Esophagus squamous epithelium (tissue), 5 donors: ENCODE data around the gene MN1. TPM values are rescaled to one million over a fixed set of nuclear protein-coding genes. Genes with fewer than 3 reads are reported as not detected.
A peak's percentile ranks its signal among the peaks of the same experiment; 100 is the strongest.

Experiments
- DNase-seq: peaks from one replicate; lab custom pipeline; 2025; lab: John Stamatoyannopoulos, UW
- H3K27ac ChIP-seq, 4 donors: fragments of 200-600 bp; sonication (generic); one replicate each; pipeline ENCODE4 v1.5.1; 2016 to 2019; ENCODE audit warnings: mild to moderate bottlenecking in 1 of 4
- H3K27me3 ChIP-seq, 4 donors: fragments of 200-600 bp; sonication (generic); 1 replicate in 3 of 4; 2 replicates in 1 of 4; pipeline versions ENCODE4 v1.5.1 to v1.6.0; 2017 to 2021; ENCODE audit warnings: antibody characterized with exemption in 1 of 4
- H3K36me3 ChIP-seq, 3 donors: fragments of 200-600 bp; sonication (generic); one replicate each; pipeline ENCODE4 v1.5.1; 2016 to 2019
- H3K4me1 ChIP-seq, 3 donors: fragments of 200-600 bp; sonication (generic); one replicate each; pipeline ENCODE4 v1.5.1; 2017 to 2019
- H3K4me3 ChIP-seq, 4 donors: fragments of 200-600 bp; sonication (generic); 1 replicate in 3 of 4; 2 replicates in 1 of 4; pipeline ENCODE4 v1.5.1; 2016 to 2019; ENCODE audit warnings: mild to moderate bottlenecking in 2 of 4, moderate library complexity in 1 of 4
- H3K9me3 ChIP-seq, 3 donors: fragments of 200-600 bp; sonication (generic); one replicate each; pipeline ENCODE4 v1.5.1; 2016 to 2019
- POLR2A ChIP-seq, 4 donors: fragments of 450-650 bp; IDR thresholded peaks; one replicate each; pipeline ENCODE4 v1.6.1; 2017; ENCODE audit warnings: antibody characterized with exemption in 4 of 4, mild to moderate bottlenecking in 4 of 4, moderate library complexity in 3 of 4
- WGBS, 2 donors: methylation state at CpG; one replicate each; pipeline ENCODE4 v1.1.5; 2018; 5-methylcytosine and 5-hydroxymethylcytosine counted together
- intact Hi-C: fragments of 100-400 bp; cut with DNase I; formaldehyde crosslinking; loops from one replicate; pipeline ENCODE4 v1.15.0; 2022
- total RNA-seq, 4 donors: library from RNA; depleted of rRNA; stranded (reverse); fragments of >200 nt; gene quantifications; one replicate each; pipeline ENCODE4 v1.1.0, GENCODE V29; 2016
- TF ChIP-seq, protein P1 (sequence below), 6 experiments: fragments of 450-650 bp in 4 of 6; fragments of 200-600 bp in 2 of 6; sonication (generic) in 2 of 6; IDR thresholded peaks; one replicate each; pipeline ENCODE4 v1.5.1; 2016 to 2019; ENCODE audit warnings: antibody characterized with exemption in 6 of 6, mild to moderate bottlenecking in 4 of 6, moderate library complexity in 4 of 6
- donor health status: DM: yes; HTN: yes; CAD: no.

The MN1 gene
- total RNA-seq, 4 donors from 2014 or later = 2.0 to 6.9 (median 3.1) TPM

DNA sequence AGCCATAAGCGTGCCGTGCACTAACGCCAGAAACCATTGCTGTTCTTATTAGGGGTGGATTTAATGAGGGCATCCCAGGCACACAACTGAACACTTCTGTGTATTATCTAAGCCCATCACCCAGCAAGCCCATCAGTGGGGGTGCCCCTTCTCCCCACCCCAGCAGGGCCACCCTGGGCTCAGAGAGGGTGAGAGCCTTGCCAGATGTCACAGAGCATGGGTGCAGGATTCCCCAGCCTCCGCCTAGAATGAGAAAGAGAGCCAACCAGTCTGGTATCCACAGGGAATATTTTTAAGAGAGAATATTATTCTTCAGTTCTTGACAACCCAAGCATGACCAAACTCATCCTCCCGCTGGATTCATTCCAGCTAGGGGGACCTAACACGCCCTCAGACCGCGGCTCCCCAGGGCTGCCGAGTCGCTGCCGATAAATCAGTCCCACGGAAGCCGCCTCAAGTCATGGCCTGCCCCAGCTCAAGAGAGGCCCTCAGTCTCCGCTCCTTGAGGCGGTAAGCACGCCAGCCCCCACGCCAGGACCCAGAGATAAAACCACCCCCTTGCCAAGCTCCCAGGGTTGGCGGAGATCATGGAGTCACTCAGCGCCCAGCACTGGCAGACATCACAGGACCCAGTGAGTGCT is 47.2 kb downstream of the MN1 start:
- WGBS, 2 donors = 26 to 57% methylated on average over 7 to 9 of the region's 19 CpGs

DNA sequence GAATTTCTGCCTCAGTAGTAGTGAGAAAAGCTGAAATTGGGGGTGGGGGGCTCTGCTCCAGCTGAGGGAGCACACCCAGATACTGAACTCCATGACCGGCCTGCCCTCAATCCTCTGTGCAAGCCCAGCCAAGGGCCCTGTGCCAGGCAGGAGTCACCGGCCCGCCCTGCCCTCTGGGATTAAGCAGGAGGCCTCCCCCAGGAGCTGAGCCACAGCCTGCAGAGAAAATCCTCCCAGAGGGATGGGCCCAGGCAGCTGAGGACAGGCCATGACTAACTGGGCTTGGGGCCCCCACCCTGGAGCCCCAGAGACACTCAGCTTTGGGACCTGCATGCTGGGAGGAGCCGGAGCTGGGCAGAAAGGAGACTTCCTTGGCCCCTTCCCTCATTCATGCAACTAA is 48.8 kb downstream of the MN1 start:
- intact Hi-C loops = no loop called here
- peaks cover 22 to 100% (median 50%) of the 10 kb centered on the region in 3 donors for H3K4me1 ChIP-seq
- peak overlapping the region; percentile 24 to 88 (median 69) for H3K27ac ChIP-seq
- H3K9me3 ChIP-seq = no peaks in the 10 kb centered on the region
- no peak for DNase-seq
- TF ChIP-seq, protein P1, sequence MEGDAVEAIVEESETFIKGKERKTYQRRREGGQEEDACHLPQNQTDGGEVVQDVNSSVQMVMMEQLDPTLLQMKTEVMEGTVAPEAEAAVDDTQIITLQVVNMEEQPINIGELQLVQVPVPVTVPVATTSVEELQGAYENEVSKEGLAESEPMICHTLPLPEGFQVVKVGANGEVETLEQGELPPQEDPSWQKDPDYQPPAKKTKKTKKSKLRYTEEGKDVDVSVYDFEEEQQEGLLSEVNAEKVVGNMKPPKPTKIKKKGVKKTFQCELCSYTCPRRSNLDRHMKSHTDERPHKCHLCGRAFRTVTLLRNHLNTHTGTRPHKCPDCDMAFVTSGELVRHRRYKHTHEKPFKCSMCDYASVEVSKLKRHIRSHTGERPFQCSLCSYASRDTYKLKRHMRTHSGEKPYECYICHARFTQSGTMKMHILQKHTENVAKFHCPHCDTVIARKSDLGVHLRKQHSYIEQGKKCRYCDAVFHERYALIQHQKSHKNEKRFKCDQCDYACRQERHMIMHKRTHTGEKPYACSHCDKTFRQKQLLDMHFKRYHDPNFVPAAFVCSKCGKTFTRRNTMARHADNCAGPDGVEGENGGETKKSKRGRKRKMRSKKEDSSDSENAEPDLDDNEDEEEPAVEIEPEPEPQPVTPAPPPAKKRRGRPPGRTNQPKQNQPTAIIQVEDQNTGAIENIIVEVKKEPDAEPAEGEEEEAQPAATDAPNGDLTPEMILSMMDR (IDR thresholded peaks at IDR 0.05) = no peak
- TF ChIP-seq POLR2A (IDR thresholded peaks at IDR 0.05) = no peak
- 13 to 76% methylated on average over 1 to 2 of the region's 4 CpGs for WGBS, 2 donors
- no peaks in the 10 kb centered on the region for H3K36me3 ChIP-seq
- H3K4me3 ChIP-seq = no peak overlapping the region
- H3K27me3 ChIP-seq = no peaks in the 10 kb centered on the region

More for the DNA sequence above, 47.2 kb downstream of the MN1 start:
- Histone ChIP-seq H3K27ac (peak overlapping the region; percentile 29 to 88 (median 69)), H3K9me3 (no peaks in the 10 kb centered on the region), H3K4me1 (peaks cover 15 to 85% (median 38%) of the 10 kb centered on the region in 3 donors), H3K27me3 (no peaks in the 10 kb centered on the region), H3K36me3 (no peaks in the 10 kb centered on the region), H3K4me3 (peak overlapping the region in 1 of 4 donors; percentile 15)
- intact Hi-C loops = no loop called here
- TF ChIP-seq, protein P1 (IDR thresholded peaks at IDR 0.05) = no peak
- no peak for TF ChIP-seq POLR2A (IDR thresholded peaks at IDR 0.05)
- DNase-seq = no peak

DNA sequence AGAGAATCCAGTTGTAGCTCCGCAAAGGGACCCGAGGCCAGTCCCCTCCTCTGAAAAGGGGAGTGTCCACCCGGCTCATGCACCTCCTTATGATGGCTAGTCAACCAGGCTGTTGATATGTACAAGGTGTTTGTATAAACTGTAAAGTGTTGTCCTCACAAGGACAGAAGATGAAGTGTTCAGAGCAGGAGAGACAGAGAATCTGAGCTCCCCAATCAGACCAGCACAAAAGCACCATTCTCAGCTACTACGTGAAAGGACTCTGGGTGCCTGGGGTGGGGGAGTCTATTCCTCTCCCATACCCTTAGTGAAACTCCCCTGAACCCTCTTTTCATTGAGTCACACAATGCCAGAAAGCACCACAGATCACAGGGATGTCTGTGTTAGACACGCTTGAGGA is 49.4 kb downstream of the MN1 start:
- TF ChIP-seq, protein P1 (IDR thresholded peaks at IDR 0.05) = no peak
- no peak for TF ChIP-seq POLR2A (IDR thresholded peaks at IDR 0.05)
- Histone ChIP-seq H3K4me1 (peaks cover 22 to 100% (median 50%) of the 10 kb centered on the region in 3 donors), H3K9me3 (no peaks in the 10 kb centered on the region), H3K36me3 (no peaks in the 10 kb centered on the region), H3K4me3 (no peak overlapping the region), H3K27me3 (no peaks in the 10 kb centered on the region), H3K27ac (peak overlapping the region; percentile 24 to 88 (median 69))
- DNase-seq = no peak
- 72 to 79% methylated on average over 4 to 5 of the region's 5 CpGs for WGBS, 2 donors
- intact Hi-C loops = no loop called here

DNA sequence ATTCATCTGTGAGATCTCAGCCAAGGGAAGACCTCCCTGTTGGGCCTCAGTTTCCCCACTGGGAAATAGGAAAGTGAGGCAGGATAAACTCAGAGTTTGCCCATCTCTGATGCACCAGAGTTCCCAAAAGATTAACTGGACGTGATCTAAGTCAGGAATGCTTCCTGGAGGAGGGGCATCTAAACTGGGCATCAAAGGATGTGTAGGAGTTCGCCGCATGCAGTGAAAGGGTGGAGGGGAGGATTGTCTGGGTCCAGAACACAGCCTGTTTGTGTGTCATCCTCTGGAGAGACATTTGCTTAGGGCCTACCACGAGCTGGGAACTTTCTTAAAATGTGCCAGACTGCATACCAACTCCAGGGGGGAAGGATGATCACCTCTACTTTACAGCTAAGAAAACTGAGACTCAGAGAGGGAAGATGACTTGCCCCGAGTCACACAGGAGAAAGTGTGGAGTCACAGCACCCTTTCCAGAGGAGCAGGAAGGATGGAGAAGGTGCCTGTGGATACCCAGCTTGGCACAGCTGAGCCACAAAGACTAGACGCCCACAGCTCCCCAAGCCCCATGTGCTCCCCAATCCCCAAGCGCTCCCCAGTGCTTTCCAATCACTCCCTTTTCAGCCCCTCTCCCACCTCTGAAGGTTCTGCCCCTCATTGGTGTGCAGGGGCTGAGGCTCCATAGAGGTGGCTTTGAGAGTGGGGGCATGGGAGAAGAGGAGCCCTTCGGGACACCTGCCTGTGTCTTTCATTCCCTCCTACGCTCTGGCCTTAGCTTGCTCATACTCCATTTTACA is 50.1 kb downstream of the MN1 start:
- TF ChIP-seq, protein P1 (IDR thresholded peaks at IDR 0.05) = no peak
- no peak for TF ChIP-seq POLR2A (IDR thresholded peaks at IDR 0.05)
- intact Hi-C loops = no loop called here
- H3K27me3 ChIP-seq = no peaks in the 10 kb centered on the region
- peak overlapping the region; percentile 23 to 88 (median 69) for H3K27ac ChIP-seq
- peaks cover 22 to 98% (median 50%) of the 10 kb centered on the region in 3 donors for H3K4me1 ChIP-seq
- no peaks in the 10 kb centered on the region for H3K9me3 ChIP-seq
- no peak for DNase-seq
- H3K36me3 ChIP-seq = no peaks in the 10 kb centered on the region
- H3K4me3 ChIP-seq = no peak overlapping the region
- 86 to 87% methylated on average over 5 to 6 of the region's 9 CpGs for WGBS, 2 donors
